NT2/D1 (cell line): Measurements from ENCODE around the gene PRXL2C.

Experiments used
- SUZ12 ChIP-seq: IDR thresholded peaks from 2 replicates; pipeline ENCODE4 v1.6.1; 2011; ENCODE audit not compliant: insufficient read length, insufficient read depth; ENCODE audit errors: extremely low read depth
- YY1 ChIP-seq: IDR thresholded peaks from 2 replicates; pipeline ENCODE4 v1.6.1; 2011; ENCODE audit not compliant: insufficient read length, insufficient read depth
- ZNF274 ChIP-seq: IDR thresholded peaks from 2 replicates; pipeline ENCODE4 v1.6.1; 2011; ENCODE audit warnings: mild to moderate bottlenecking, low read depth, low read length

DNA sequence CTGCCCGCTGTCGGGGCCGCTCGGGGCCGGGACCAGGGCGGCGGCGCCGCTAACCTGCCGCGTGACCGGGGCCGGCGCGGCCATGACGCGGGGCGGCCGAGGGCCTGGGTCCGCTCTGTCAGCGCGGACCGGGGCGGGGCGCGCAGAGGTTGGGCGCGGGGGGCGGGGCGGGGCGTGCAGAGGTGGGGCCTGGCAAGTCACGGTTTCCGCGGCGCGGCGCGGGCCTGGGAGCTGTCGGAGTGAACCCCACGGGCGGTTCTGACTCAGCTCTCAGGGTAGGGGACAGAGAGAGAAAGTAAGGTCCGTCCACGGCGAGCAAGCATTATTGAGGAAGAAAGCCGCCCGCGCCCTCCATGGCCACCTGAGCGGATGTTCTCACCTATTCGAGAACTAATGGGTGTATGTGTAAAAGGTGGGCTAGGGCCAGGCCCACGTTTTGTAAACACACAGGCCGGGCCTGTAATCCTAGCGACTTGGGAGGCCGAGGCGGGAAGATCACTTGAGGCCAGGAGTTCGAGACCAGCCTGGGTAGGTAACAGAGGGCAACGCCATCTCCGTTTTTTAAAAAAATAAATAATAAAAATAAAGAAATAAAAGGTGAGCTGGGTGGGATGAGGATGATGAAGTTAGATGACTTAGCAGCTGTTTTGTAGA lies at the start of gene PRXL2C:
- TF ChIP-seq ZNF274 (no peak), SUZ12 (no peak), YY1 (no peak)
